Measurements from ENCODE around the gene ADSL.
"Not testable (repeated sequence)": the region's sequence is repeated elsewhere in the genome, so short reads cannot be mapped to it uniquely, and the experiment has no call there.

Gene ADSL

DNA sequence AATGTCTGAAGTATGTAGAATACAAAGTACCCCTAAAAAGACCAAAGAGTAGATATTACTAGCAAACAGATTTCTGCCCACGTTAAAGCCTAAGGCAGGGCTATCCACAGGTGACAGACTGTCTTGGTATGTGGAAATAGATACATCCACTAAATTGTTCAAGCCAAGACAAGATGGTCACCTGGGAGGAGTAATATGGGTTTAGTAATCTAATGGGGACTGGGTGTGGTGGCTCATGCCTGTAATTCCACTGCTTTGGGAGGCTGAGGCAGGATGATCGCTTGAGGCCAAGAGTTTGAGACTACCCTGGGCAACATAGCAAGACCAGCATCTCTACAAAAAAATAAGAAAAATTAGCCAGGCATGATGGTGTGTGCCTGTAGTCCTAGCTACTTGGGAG is 31.6 kb downstream of the ADSL start:
- Histone ChIP-seq H3K9me3 (ENCODE audit: control insufficient read depth, low read depth, low read length) (no peaks in the 10 kb centered on the region), H3K4me3 (ENCODE audit: low read length) (no peak overlapping the region), H3K36me3 (ENCODE audit: control insufficient read depth, low read depth, low read length) (peaks cover 3% of the 10 kb centered on the region), H3K27me3 (ENCODE audit: control insufficient read depth, insufficient read depth, low read length) (no peaks in the 10 kb centered on the region), H3K4me1 (ENCODE audit: control insufficient read depth, low read depth, low read length) (no peaks in the 10 kb centered on the region), H3K27ac (ENCODE audit: low read length) (no peak overlapping the region), H3K9ac (ENCODE audit: low read length) (no peak overlapping the region)

DNA sequence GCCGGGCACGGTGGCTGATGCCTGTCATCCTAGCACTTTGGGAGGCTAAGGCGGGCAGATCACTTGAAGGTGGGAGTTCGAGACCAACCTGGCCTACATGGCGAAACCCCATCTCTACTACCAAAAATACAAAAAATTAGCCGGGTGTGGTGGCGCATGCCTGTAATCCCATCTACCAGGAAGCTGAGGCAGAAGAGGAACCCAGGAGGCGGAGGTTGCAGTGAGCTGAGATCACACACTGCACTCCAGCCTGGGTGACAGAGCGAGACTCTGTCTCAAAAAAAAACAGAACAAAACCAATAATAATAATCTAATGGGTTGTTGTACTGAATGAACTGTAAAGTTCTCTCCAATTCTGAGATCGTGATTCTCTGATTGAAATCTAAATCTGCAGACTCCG is 32.1 kb downstream of the ADSL start:
- not testable (repeated sequence) for H3K27ac ChIP-seq (ENCODE audit: low read length); H3K36me3 ChIP-seq (ENCODE audit: control insufficient read depth, low read depth, low read length); H3K9ac ChIP-seq (ENCODE audit: low read length); H3K4me1 ChIP-seq (ENCODE audit: control insufficient read depth, low read depth, low read length); H3K9me3 ChIP-seq (ENCODE audit: control insufficient read depth, low read depth, low read length); H3K27me3 ChIP-seq (ENCODE audit: control insufficient read depth, insufficient read depth, low read length); H3K4me3 ChIP-seq (ENCODE audit: low read length)

DNA sequence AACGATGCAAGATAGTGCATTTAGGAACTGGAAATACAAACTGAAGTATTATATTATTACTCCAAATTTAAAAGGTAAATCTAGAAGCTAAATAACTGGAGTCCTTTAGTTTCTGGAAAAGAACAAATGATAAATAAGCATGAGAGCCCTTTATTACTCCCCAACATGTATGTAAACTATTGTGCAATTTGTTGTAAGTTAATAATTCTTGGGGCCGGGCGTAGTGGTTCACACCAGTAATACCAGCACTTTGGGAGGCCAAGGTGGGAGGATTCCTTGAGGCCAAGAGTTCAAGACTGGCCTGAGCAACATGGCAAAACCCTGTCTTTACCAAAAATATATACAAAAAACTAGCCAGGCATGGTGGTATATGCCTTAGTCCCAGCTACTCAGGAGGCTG is 35.2 kb downstream of the ADSL start:
- Histone ChIP-seq H3K9ac (ENCODE audit: low read length) (no peak overlapping the region), H3K36me3 (ENCODE audit: control insufficient read depth, low read depth, low read length) (no peaks in the 10 kb centered on the region), H3K4me1 (ENCODE audit: control insufficient read depth, low read depth, low read length) (no peaks in the 10 kb centered on the region), H3K4me3 (ENCODE audit: low read length) (no peak overlapping the region), H3K27ac (ENCODE audit: low read length) (no peak overlapping the region), H3K9me3 (ENCODE audit: control insufficient read depth, low read depth, low read length) (no peaks in the 10 kb centered on the region), H3K27me3 (ENCODE audit: control insufficient read depth, insufficient read depth, low read length) (no peaks in the 10 kb centered on the region)

DNA sequence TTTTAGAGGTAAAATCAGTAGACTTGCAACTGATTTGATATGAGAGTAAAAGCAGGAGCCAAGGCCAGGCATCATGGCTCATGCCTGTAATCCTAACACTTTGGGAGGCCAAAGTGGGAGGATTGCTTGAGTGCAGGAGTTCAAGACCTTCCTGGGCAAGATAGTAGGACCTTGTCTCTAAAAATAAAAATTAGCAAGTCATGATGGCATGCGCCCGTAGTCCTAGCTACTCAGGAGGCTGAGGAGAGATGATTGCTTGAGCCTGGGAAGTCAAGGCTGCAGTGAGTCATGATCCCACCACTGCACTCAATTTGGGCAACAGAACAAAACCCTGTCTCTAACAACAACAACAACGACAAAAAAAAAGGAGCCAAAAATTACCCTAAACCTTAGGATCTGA is 37.6 kb downstream of the ADSL start:
- Histone ChIP-seq H3K4me3 (ENCODE audit: low read length) (no peak overlapping the region), H3K4me1 (ENCODE audit: control insufficient read depth, low read depth, low read length) (no peaks in the 10 kb centered on the region), H3K36me3 (ENCODE audit: control insufficient read depth, low read depth, low read length) (no peaks in the 10 kb centered on the region), H3K9me3 (ENCODE audit: control insufficient read depth, low read depth, low read length) (no peaks in the 10 kb centered on the region), H3K27me3 (ENCODE audit: control insufficient read depth, insufficient read depth, low read length) (no peaks in the 10 kb centered on the region), H3K9ac (ENCODE audit: low read length) (no peak overlapping the region), H3K27ac (ENCODE audit: low read length) (no peak overlapping the region)

DNA sequence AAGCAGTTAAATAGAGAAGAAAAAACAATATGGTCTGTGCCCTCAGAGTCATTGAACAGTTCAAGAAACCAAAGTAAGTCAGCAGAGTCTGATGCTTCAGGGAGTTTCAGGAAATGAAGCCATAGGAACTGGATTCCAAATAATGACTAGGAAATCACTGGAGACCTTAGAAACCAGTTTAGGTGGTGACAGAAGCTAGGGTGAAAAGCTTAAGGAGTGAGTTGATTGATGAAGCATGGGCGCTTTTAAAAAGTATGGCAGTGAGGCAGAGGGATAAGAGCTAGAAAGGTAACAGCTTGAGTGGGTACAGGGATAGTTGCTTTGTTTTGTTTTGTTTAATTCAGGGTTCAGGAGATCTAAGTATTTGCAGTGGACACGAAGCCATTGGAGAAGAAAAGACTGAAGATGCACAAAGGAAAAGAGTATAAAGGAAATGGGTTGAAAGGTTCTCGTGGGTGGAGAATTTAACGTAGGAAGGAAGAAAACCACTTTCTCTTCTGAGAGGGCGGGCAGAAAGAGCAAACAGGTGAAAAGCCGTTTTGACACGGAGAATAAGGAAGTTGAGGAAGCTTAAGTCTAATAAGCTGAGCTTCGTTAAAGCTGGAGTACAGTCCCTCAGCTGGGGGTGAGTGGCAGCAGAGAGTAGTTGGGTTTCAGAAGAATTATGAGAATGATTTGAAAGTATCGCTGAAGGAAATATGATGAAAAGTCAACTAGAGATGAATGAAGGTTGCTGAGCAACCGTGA is 38.9 kb downstream of the ADSL start:
- Histone ChIP-seq H3K4me3 (ENCODE audit: low read length) (no peak overlapping the region), H3K36me3 (ENCODE audit: control insufficient read depth, low read depth, low read length) (no peaks in the 10 kb centered on the region), H3K27me3 (ENCODE audit: control insufficient read depth, insufficient read depth, low read length) (no peaks in the 10 kb centered on the region), H3K4me1 (ENCODE audit: control insufficient read depth, low read depth, low read length) (no peaks in the 10 kb centered on the region), H3K9me3 (ENCODE audit: control insufficient read depth, low read depth, low read length) (no peaks in the 10 kb centered on the region), H3K9ac (ENCODE audit: low read length) (no peak overlapping the region), H3K27ac (ENCODE audit: low read length) (no peak overlapping the region)

DNA sequence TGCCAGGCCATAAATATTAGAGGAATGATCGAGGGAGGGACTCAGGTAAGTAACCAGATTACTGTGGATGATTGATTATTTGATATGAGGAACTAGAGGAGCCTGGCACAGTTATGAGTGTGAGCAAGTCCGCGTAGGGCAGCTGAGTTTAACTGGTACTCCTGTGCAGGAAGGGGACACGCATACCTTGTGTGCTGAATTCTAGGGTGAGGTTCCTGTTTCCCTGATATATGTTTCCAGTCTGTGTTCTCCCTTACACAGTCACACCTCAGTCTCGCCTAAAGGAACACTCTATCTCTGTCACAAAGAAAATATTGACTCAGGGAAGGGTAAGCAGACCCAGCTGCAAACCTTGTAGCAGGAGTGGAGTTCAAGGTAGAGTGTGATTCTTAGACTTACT is 41.4 kb downstream of the ADSL start:
- Histone ChIP-seq H3K4me3 (ENCODE audit: low read length) (no peak overlapping the region), H3K27ac (ENCODE audit: low read length) (no peak overlapping the region), H3K4me1 (ENCODE audit: control insufficient read depth, low read depth, low read length) (peaks cover 4% of the 10 kb centered on the region)

DNA sequence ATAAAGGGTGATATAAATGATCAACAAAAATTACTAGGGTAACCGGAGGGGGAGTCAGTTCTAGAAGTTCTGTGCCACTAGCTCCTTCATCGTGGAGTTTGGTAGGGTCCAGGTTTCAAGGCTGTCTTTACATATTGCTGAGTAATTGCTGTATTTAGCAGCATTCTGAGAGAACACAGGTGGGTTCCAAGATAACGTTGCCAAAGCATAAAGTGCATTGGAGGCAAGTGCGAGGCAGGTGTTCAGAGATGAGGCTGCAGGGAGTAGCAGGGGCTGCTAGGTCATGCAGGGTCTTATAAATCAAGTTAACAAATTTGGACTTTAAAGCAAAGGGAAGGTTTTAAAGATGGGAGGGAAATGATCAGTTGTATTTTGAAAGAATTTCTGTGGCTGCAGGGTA is 41.9 kb downstream of the ADSL start:
- Histone ChIP-seq H3K9ac (ENCODE audit: low read length) (no peak overlapping the region), H3K27ac (ENCODE audit: low read length) (no peak overlapping the region), H3K9me3 (ENCODE audit: control insufficient read depth, low read depth, low read length) (no peaks in the 10 kb centered on the region), H3K36me3 (ENCODE audit: control insufficient read depth, low read depth, low read length) (no peaks in the 10 kb centered on the region), H3K4me3 (ENCODE audit: low read length) (no peak overlapping the region), H3K4me1 (ENCODE audit: control insufficient read depth, low read depth, low read length) (peaks cover 4% of the 10 kb centered on the region), H3K27me3 (ENCODE audit: control insufficient read depth, insufficient read depth, low read length) (no peaks in the 10 kb centered on the region)

More for the DNA sequence above, 41.4 kb downstream of the ADSL start:
- Histone ChIP-seq H3K9me3 (ENCODE audit: control insufficient read depth, low read depth, low read length) (no peaks in the 10 kb centered on the region), H3K36me3 (ENCODE audit: control insufficient read depth, low read depth, low read length) (no peaks in the 10 kb centered on the region), H3K27me3 (ENCODE audit: control insufficient read depth, insufficient read depth, low read length) (no peaks in the 10 kb centered on the region), H3K9ac (ENCODE audit: low read length) (no peak overlapping the region)

DNA sequence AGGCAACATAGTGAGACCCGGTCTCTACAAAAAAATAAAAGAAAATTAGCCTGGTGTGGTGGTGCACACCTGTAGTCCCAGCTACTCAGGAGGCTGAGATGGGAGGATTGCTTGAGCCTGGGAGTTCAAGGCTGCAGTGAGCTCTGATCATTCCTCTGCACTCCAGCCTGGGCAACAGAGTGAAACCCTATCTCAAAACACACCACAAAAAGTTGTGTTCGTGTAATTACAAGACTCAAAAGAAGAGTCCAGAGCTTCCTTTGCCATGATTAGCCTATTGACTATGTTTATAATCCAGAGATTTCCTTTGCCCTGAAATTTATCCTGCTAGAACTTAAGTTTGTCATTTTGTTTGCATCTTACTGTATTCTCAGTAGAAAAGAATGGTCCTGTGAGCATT is 45.1 kb downstream of the ADSL start:
- Histone ChIP-seq H3K4me3 (ENCODE audit: low read length) (no peak overlapping the region), H3K27ac (ENCODE audit: low read length) (no peak overlapping the region), H3K9me3 (ENCODE audit: control insufficient read depth, low read depth, low read length) (no peaks in the 10 kb centered on the region), H3K9ac (ENCODE audit: low read length) (no peak overlapping the region), H3K36me3 (ENCODE audit: control insufficient read depth, low read depth, low read length) (no peaks in the 10 kb centered on the region), H3K4me1 (ENCODE audit: control insufficient read depth, low read depth, low read length) (peaks cover 4% of the 10 kb centered on the region), H3K27me3 (ENCODE audit: control insufficient read depth, insufficient read depth, low read length) (no peaks in the 10 kb centered on the region)

DNA sequence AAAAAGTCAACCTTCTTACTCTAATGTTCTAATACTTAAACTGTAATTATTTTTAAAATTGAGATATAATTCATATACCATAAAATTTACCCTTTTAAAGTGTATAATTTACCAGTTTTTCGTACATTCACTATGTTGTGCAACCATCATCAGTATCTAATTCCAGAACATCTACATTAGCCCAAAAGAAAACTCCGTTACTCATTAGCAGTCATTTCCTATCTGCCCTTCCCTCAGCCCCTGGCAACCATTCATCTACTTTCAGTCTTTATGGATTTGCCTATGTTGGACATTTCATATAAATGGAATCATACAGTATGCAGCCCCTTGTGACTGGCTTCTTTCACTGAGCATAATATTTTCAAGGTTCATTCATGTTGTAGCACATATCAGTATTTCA is 46.3 kb downstream of the ADSL start:
- Histone ChIP-seq H3K4me3 (ENCODE audit: low read length) (no peak overlapping the region), H3K9me3 (ENCODE audit: control insufficient read depth, low read depth, low read length) (no peaks in the 10 kb centered on the region), H3K27me3 (ENCODE audit: control insufficient read depth, insufficient read depth, low read length) (no peaks in the 10 kb centered on the region), H3K4me1 (ENCODE audit: control insufficient read depth, low read depth, low read length) (peaks cover 14% of the 10 kb centered on the region), H3K36me3 (ENCODE audit: control insufficient read depth, low read depth, low read length) (no peaks in the 10 kb centered on the region), H3K9ac (ENCODE audit: low read length) (no peak overlapping the region), H3K27ac (ENCODE audit: low read length) (no peak overlapping the region)

DNA sequence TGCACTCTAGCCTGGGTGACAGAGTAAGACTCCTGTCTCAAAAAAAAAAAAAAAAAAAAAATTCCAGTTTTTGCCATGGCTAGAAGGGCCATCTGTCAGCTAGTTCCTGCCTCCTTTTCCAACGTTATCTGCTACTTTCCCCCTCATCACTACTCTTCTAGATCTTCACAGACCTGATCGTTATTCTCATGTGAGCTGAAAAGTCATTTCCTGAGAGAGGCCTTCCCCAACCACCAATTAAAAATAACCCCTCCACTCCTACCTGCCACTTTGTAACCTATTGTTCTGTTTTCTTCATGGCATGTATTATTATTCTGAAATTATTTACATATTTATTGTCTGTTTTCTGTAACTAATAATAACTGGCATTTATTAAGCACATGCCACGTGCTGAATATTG is 48.3 kb downstream of the ADSL start:
- Histone ChIP-seq H3K4me1 (ENCODE audit: control insufficient read depth, low read depth, low read length) (peaks cover 16% of the 10 kb centered on the region), H3K27ac (ENCODE audit: low read length) (no peak overlapping the region), H3K36me3 (ENCODE audit: control insufficient read depth, low read depth, low read length) (no peaks in the 10 kb centered on the region), H3K9ac (ENCODE audit: low read length) (no peak overlapping the region), H3K27me3 (ENCODE audit: control insufficient read depth, insufficient read depth, low read length) (no peaks in the 10 kb centered on the region), H3K9me3 (ENCODE audit: control insufficient read depth, low read depth, low read length) (no peaks in the 10 kb centered on the region), H3K4me3 (ENCODE audit: low read length) (no peak overlapping the region)

DNA sequence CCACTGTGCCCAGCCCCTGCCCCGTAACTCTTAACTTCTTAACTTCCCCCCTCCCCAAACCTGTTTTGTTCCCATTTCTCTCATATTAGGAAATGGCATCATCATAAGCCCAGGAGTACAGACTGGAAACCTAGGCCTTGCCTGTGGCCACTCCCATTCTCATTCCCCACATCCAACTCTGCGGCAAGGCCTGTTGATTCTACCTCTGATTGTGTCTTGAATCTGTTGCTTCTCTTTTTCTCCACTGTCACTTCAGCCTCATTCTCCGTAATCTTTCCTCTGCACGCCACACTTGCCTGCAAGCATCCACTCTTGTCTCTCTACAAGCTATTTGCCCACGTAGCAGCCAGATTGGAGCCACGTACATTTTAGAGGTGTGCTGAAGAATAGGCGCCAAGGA is 49.3 kb downstream of the ADSL start:
- Histone ChIP-seq H3K4me3 (ENCODE audit: low read length) (no peak overlapping the region), H3K27ac (ENCODE audit: low read length) (no peak overlapping the region), H3K9me3 (ENCODE audit: control insufficient read depth, low read depth, low read length) (no peaks in the 10 kb centered on the region), H3K4me1 (ENCODE audit: control insufficient read depth, low read depth, low read length) (peaks cover 16% of the 10 kb centered on the region), H3K36me3 (ENCODE audit: control insufficient read depth, low read depth, low read length) (no peaks in the 10 kb centered on the region), H3K27me3 (ENCODE audit: control insufficient read depth, insufficient read depth, low read length) (no peaks in the 10 kb centered on the region), H3K9ac (ENCODE audit: low read length) (no peak overlapping the region)

DNA sequence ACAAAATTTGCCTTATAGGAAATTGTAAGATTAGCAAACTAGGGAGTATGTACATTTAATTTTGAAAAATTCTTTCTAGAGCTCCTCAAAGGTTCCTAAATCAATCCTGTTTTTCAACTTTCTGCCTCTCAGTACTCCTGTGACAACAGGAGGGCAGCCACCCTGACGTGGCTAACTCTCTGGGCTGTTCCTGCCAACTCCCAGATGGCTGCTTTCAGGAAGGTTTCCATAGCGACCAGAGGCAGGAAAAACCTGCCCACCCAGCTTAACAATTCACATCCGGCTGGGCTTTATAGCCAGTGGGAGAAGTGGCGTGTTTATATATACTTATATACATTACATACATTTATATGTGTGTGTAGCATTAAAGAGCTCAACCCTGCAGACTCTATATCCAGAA is 50.6 kb downstream of the ADSL start:
- peaks cover 4% of the 10 kb centered on the region for H3K36me3 ChIP-seq (ENCODE audit: control insufficient read depth, low read depth, low read length)
- H3K9me3 ChIP-seq (ENCODE audit: control insufficient read depth, low read depth, low read length), result no peaks in the 10 kb centered on the region
- no peaks in the 10 kb centered on the region for H3K27me3 ChIP-seq (ENCODE audit: control insufficient read depth, insufficient read depth, low read length)
- no peak overlapping the region for H3K9ac ChIP-seq (ENCODE audit: low read length)
- peaks cover 14% of the 10 kb centered on the region for H3K4me1 ChIP-seq (ENCODE audit: control insufficient read depth, low read depth, low read length)
- peak overlapping the region; percentile 47 for H3K27ac ChIP-seq (ENCODE audit: low read length)
- H3K4me3 ChIP-seq (ENCODE audit: low read length), result no peak overlapping the region
